Medulla oblongata (tissue), 1 donor: Measurements from ENCODE around the gene FLOT1.
A peak's percentile ranks its signal among the peaks of the same experiment; 100 is the strongest.

Source experiments
- DNase-seq: peaks from one replicate; pipeline ENCODE4 v3.0.0-alpha.2; 2015; ENCODE audit errors: extremely low spot score

The FLOT1 gene

GRCh38 chr6:30679765-30680535 lies 62.5 kb downstream of the FLOT1 start:
- DNase-seq: no peak

GRCh38 chr6:30678964-30679726 lies 63.3 kb downstream of the FLOT1 start:
- DNase-seq: peak; percentile 86
